MM.1S (cell line): ENCODE results near the gene EIF4H.

Experiments used
- EZH2 ChIP-seq: fragments of 300-600 bp; sonication (generic); optimal IDR thresholded peaks from 2 replicates; pipeline ENCODE3; 2017; ENCODE audit warnings: low read depth, mild to moderate bottlenecking, antibody characterized with exemption, low read length, mixed read lengths
- EZH2phosphoT487 ChIP-seq: fragments of 300-600 bp; sonication (generic); IDR thresholded peaks from 2 replicates; pipeline ENCODE4 v1.6.1; 2018; ENCODE audit warnings: antibody characterized with exemption, low read length
- TF ChIP-seq, protein P1 (sequence below): fragments of 300-600 bp; sonication (generic); IDR thresholded peaks from 2 replicates; pipeline ENCODE4 v1.5.1; 2016; ENCODE audit warnings: antibody characterized with exemption, low read length, mixed read lengths

DNA sequence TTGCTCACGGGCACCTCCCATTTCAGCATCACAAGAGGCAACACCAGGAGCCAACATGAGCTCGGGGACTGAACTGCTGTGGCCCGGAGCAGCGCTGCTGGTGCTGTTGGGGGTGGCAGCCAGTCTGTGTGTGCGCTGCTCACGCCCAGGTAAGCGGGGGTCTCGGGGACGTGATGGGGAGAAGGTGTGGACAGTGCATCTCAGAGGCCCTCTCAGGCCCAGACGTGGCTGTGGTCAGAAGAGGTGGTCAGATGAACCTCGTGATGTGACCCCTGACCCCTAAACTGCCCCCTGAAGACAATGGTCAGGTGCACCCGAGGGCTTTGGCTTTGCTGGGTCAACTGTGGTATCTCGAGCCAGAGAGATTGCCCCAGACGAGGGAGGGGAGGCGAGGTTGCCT lies 41.8 kb downstream of the EIF4H start:
- TF ChIP-seq, protein P1, sequence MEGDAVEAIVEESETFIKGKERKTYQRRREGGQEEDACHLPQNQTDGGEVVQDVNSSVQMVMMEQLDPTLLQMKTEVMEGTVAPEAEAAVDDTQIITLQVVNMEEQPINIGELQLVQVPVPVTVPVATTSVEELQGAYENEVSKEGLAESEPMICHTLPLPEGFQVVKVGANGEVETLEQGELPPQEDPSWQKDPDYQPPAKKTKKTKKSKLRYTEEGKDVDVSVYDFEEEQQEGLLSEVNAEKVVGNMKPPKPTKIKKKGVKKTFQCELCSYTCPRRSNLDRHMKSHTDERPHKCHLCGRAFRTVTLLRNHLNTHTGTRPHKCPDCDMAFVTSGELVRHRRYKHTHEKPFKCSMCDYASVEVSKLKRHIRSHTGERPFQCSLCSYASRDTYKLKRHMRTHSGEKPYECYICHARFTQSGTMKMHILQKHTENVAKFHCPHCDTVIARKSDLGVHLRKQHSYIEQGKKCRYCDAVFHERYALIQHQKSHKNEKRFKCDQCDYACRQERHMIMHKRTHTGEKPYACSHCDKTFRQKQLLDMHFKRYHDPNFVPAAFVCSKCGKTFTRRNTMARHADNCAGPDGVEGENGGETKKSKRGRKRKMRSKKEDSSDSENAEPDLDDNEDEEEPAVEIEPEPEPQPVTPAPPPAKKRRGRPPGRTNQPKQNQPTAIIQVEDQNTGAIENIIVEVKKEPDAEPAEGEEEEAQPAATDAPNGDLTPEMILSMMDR = no peak
- TF ChIP-seq EZH2 (no peak), EZH2phosphoT487 (no peak)
